ENCODE measurements around the gene HELZ.

DNA sequence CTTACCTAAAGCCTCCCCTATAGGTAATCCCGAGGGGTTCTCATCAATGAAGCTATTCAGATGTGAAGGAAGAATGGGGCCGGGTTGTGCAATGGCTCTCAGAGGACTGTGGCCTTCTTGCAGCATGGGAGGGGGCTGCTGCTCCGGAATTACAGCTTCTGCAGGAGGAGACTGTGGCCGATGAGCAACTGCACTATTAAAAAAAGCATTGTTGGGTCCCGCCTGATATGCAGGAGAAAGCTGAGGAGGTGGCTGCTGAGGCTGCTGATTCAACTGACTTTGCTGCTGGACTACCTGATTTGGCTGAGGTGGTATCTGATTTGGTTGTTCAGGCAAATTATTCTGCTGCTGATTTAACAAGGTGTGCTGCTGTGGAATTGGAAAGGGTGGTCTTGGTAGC lies 135.9 kb downstream of the HELZ start:
- TF ChIP-seq TAF1 (IDR thresholded peaks at IDR 0.05; ENCODE audit: borderline replicate concordance, low read depth, low read length) (no peak), POLR2A (IDR thresholded peaks at IDR 0.05; ENCODE audit: low read depth, low read length) (no peak), POLR2AphosphoS5 (IDR thresholded peaks at IDR 0.05; ENCODE audit: low read depth, low read length) (no peak)

Measured in GM12892 (cell line).